ENCODE data around the gene PIP5KL1. TPM values are rescaled to one million over a fixed set of nuclear protein-coding genes. Genes with fewer than 3 reads are reported as not detected.

PIP5KL1 gene
- total and polyA plus RNA-seq, 2 donors = 0.33 to 1.2 TPM

- H3K9me3 ChIP-seq (ENCODE audit: control insufficient read depth in 2 of 2, insufficient read depth in 1 of 2, low read length in 1 of 2) = peaks cover 0 to 12% of the 10 kb centered on the region in 2 donors
- H3K27ac ChIP-seq (ENCODE audit: low read depth in 1 of 2, low read length in 1 of 2) = peak overlapping the region; percentile 55 to 97
- peak in 1 of 9 donors; percentile 63 for DNase-seq (ENCODE audit: low read depth in 6 of 9, low spot score in 9 of 9)
- H3K4me1 ChIP-seq (ENCODE audit: control insufficient read depth in 2 of 2, insufficient read depth in 2 of 2, low read length in 2 of 2) = peaks cover 69 to 90% of the 10 kb centered on the region in 2 donors
- peaks cover 14 to 53% of the 10 kb centered on the region in 2 donors for H3K36me3 ChIP-seq (ENCODE audit: control insufficient read depth in 2 of 2, insufficient read depth in 2 of 2, low read length in 1 of 2)
- no peaks in the 10 kb centered on the region for H3K27me3 ChIP-seq (ENCODE audit: control insufficient read depth in 2 of 2, insufficient read depth in 1 of 2, low read length in 1 of 2)
- peak overlapping the region; percentile 90 to 99 for H3K4me3 ChIP-seq (ENCODE audit: low read length in 2 of 2)
- WGBS = 82% methylated on average over 10 of the region's 10 CpGs
These were observed 45.1 kb upstream of the PIP5KL1 start for GRCh38 chr9:127975376-127976315.

- Histone ChIP-seq H3K27me3 (ENCODE audit: control insufficient read depth in 2 of 2, insufficient read depth in 1 of 2, low read length in 1 of 2) (no peaks in the 10 kb centered on the region), H3K36me3 (ENCODE audit: control insufficient read depth in 2 of 2, insufficient read depth in 2 of 2, low read length in 1 of 2) (peaks cover 14 to 56% of the 10 kb centered on the region in 2 donors), H3K4me1 (ENCODE audit: control insufficient read depth in 2 of 2, insufficient read depth in 2 of 2, low read length in 2 of 2) (peaks cover 76 to 98% of the 10 kb centered on the region in 2 donors), H3K27ac (ENCODE audit: low read depth in 1 of 2, low read length in 1 of 2) (peak overlapping the region; percentile 56 to 97), H3K4me3 (ENCODE audit: low read length in 2 of 2) (peak overlapping the region; percentile 19 to 41), H3K9me3 (ENCODE audit: control insufficient read depth in 2 of 2, insufficient read depth in 1 of 2, low read length in 1 of 2) (peaks cover 0 to 12% of the 10 kb centered on the region in 2 donors)
- 94% methylated on average over 10 of the region's 10 CpGs for WGBS
- DNase-seq (ENCODE audit: low read depth in 6 of 9, low spot score in 9 of 9) = no peak
These were observed 44.2 kb upstream of the PIP5KL1 start for GRCh38 chr9:127974769-127975261.

GRCh38 chr9:127974001-127974768 lies 43.6 kb upstream of the PIP5KL1 start:
- peak overlapping the region; percentile 19 to 41 for H3K4me3 ChIP-seq (ENCODE audit: low read length in 2 of 2)
- H3K36me3 ChIP-seq (ENCODE audit: control insufficient read depth in 2 of 2, insufficient read depth in 2 of 2, low read length in 1 of 2) = peaks cover 14 to 62% of the 10 kb centered on the region in 2 donors
- H3K27ac ChIP-seq (ENCODE audit: low read depth in 1 of 2, low read length in 1 of 2) = peak overlapping the region; percentile 56 to 97
- peaks cover 0 to 6% of the 10 kb centered on the region in 2 donors for H3K9me3 ChIP-seq (ENCODE audit: control insufficient read depth in 2 of 2, insufficient read depth in 1 of 2, low read length in 1 of 2)
- DNase-seq (ENCODE audit: low read depth in 6 of 9, low spot score in 9 of 9) = no peak
- WGBS = 85% methylated on average over 12 of the region's 12 CpGs
- peaks cover 82 to 100% of the 10 kb centered on the region in 2 donors for H3K4me1 ChIP-seq (ENCODE audit: control insufficient read depth in 2 of 2, insufficient read depth in 2 of 2, low read length in 2 of 2)
- no peaks in the 10 kb centered on the region for H3K27me3 ChIP-seq (ENCODE audit: control insufficient read depth in 2 of 2, insufficient read depth in 1 of 2, low read length in 1 of 2)

GRCh38 chr9:127973169-127974000 lies 42.8 kb upstream of the PIP5KL1 start:
- Histone ChIP-seq H3K4me3 (ENCODE audit: low read length in 2 of 2) (peak overlapping the region; percentile 27 to 41), H3K27me3 (ENCODE audit: control insufficient read depth in 2 of 2, insufficient read depth in 1 of 2, low read length in 1 of 2) (no peaks in the 10 kb centered on the region), H3K27ac (ENCODE audit: low read depth in 1 of 2, low read length in 1 of 2) (peak overlapping the region; percentile 97 to 99), H3K4me1 (ENCODE audit: control insufficient read depth in 2 of 2, insufficient read depth in 2 of 2, low read length in 2 of 2) (peaks cover 89 to 100% of the 10 kb centered on the region in 2 donors), H3K36me3 (ENCODE audit: control insufficient read depth in 2 of 2, insufficient read depth in 2 of 2, low read length in 1 of 2) (peaks cover 14 to 65% of the 10 kb centered on the region in 2 donors), H3K9me3 (ENCODE audit: control insufficient read depth in 2 of 2, insufficient read depth in 1 of 2, low read length in 1 of 2) (peaks cover 0 to 4% of the 10 kb centered on the region in 2 donors)
- DNase-seq (ENCODE audit: low read depth in 6 of 9, low spot score in 9 of 9) = no peak
- 88% methylated on average over 17 of the region's 17 CpGs for WGBS

GRCh38 chr9:127972236-127972871 lies 41.8 kb upstream of the PIP5KL1 start:
- DNase-seq (ENCODE audit: low read depth in 6 of 9, low spot score in 9 of 9) = no peak
- H3K27ac ChIP-seq (ENCODE audit: low read depth in 1 of 2, low read length in 1 of 2) = peak overlapping the region; percentile 97 to 99
- H3K9me3 ChIP-seq (ENCODE audit: control insufficient read depth in 2 of 2, insufficient read depth in 1 of 2, low read length in 1 of 2) = peaks cover 0 to 4% of the 10 kb centered on the region in 2 donors
- H3K4me3 ChIP-seq (ENCODE audit: low read length in 2 of 2) = peak overlapping the region; percentile 23 to 41
- 91% methylated on average over 12 of the region's 12 CpGs for WGBS
- no peaks in the 10 kb centered on the region for H3K27me3 ChIP-seq (ENCODE audit: control insufficient read depth in 2 of 2, insufficient read depth in 1 of 2, low read length in 1 of 2)
- H3K36me3 ChIP-seq (ENCODE audit: control insufficient read depth in 2 of 2, insufficient read depth in 2 of 2, low read length in 1 of 2) = peaks cover 18 to 63% of the 10 kb centered on the region in 2 donors
- H3K4me1 ChIP-seq (ENCODE audit: control insufficient read depth in 2 of 2, insufficient read depth in 2 of 2, low read length in 2 of 2) = peaks cover 90 to 100% of the 10 kb centered on the region in 2 donors

- Histone ChIP-seq H3K4me1 (ENCODE audit: control insufficient read depth in 2 of 2, insufficient read depth in 2 of 2, low read length in 2 of 2) (peaks cover 92 to 100% of the 10 kb centered on the region in 2 donors), H3K27ac (ENCODE audit: low read depth in 1 of 2, low read length in 1 of 2) (peak overlapping the region; percentile 97 to 99), H3K27me3 (ENCODE audit: control insufficient read depth in 2 of 2, insufficient read depth in 1 of 2, low read length in 1 of 2) (no peaks in the 10 kb centered on the region), H3K4me3 (ENCODE audit: low read length in 2 of 2) (peak overlapping the region; percentile 34 to 41), H3K9me3 (ENCODE audit: control insufficient read depth in 2 of 2, insufficient read depth in 1 of 2, low read length in 1 of 2) (peaks cover 0 to 4% of the 10 kb centered on the region in 2 donors), H3K36me3 (ENCODE audit: control insufficient read depth in 2 of 2, insufficient read depth in 2 of 2, low read length in 1 of 2) (peaks cover 19 to 64% of the 10 kb centered on the region in 2 donors)
- WGBS = 53% methylated on average over 20 of the region's 20 CpGs
- DNase-seq (ENCODE audit: low read depth in 6 of 9, low spot score in 9 of 9) = no peak
These were observed 41.0 kb upstream of the PIP5KL1 start for GRCh38 chr9:127971357-127972235.

- WGBS = 33% methylated on average over 16 of the region's 16 CpGs
- DNase-seq (ENCODE audit: low read depth in 6 of 9, low spot score in 9 of 9) = peak in 4 of 9 donors; percentile 74 to 88 (median 76)
- peak overlapping the region; percentile 97 to 99 for H3K27ac ChIP-seq (ENCODE audit: low read depth in 1 of 2, low read length in 1 of 2)
- H3K4me1 ChIP-seq (ENCODE audit: control insufficient read depth in 2 of 2, insufficient read depth in 2 of 2, low read length in 2 of 2) = peaks cover 91 to 100% of the 10 kb centered on the region in 2 donors
- peak overlapping the region; percentile 34 to 41 for H3K4me3 ChIP-seq (ENCODE audit: low read length in 2 of 2)
- H3K36me3 ChIP-seq (ENCODE audit: control insufficient read depth in 2 of 2, insufficient read depth in 2 of 2, low read length in 1 of 2) = peaks cover 19 to 59% of the 10 kb centered on the region in 2 donors
- no peaks in the 10 kb centered on the region for H3K27me3 ChIP-seq (ENCODE audit: control insufficient read depth in 2 of 2, insufficient read depth in 1 of 2, low read length in 1 of 2)
- H3K9me3 ChIP-seq (ENCODE audit: control insufficient read depth in 2 of 2, insufficient read depth in 1 of 2, low read length in 1 of 2) = no peaks in the 10 kb centered on the region
These were observed 40.1 kb upstream of the PIP5KL1 start for GRCh38 chr9:127970401-127971313.
